GM21515 (cell line): ENCODE measurements around the gene GLRA3.
A peak's percentile ranks its signal among the peaks of the same experiment; 100 is the strongest.
"Not testable (repeated sequence)": the region's sequence is repeated elsewhere in the genome, so short reads cannot be mapped to it uniquely, and the experiment has no call there.

Experiments used
- ATAC-seq: cut with Tn5 transposase; IDR thresholded peaks from one replicate; pipeline ENCODE4 v1.9.1; 2021; ENCODE audit not compliant: unreplicated experiment

The GLRA3 gene

DNA sequence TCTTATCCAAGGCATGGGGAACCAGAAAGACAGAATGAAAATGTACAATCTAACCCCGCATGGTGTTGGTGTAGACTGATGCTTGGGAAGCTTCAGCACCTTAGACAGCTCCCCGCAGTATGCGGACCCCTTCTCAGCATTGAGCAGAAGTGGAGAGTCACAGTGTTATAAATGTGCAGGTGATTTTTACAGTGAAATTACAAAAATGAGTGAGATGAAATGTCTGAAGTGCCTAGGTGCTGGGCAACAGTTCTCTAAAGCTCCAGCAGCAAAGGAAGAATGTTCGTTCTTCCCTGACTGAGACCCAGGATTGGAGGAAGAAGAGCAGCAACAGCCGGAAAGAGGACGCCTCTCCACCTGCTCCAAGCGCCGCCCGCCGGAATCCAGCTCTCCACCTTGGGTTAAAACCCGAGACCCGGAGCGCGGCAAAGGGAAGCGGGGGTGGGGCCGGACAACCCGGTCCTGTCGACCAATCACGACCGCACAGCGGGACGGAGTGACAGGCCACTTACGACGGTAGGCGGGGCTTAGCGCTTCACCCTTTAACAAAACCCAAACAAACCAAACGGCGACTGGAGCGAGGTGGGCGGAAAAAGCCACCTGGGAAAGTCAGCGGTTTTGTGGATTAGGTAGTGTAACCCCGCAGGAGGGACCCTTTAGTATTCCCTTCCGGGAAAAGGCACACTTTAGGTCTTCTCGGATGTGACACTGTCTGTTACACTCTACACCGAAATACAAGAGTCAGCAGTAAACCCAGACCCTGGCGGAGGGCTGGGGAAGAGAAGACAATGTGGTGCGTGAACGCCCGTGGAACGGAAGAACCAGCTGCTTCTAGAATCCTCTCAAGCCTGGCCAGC is at the start of gene GLRA3:
GLRA3 (minus strand) TSS at position 403 of the 857 bp plus-strand sequence. CDS start 436 bp downstream, outside the sequence.
- peak; percentile 79 for ATAC-seq

DNA sequence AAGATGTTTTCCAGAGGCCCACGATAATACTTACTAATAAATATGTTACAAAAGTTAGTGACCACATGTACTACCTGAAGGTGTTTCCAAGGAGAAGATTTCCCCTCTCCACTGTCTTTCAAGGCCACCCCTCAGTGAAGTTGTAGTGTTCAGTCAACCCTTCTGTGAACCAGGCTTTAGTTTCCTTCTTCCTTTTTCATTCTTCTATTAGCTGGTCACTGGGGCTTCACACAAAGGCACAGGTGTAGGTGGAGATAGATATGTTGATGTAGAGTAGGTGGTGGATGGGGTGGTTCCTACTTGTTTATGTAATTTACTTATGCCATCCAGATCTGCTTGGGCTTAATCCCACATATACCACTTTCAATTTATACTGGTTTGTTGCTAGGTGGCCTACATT is 45.9 kb upstream of the GLRA3 start:
- no peak for ATAC-seq

GRCh38 chr4:174873931-174874330 is 44.9 kb upstream of the GLRA3 start:
- peak; percentile 54 for ATAC-seq

DNA sequence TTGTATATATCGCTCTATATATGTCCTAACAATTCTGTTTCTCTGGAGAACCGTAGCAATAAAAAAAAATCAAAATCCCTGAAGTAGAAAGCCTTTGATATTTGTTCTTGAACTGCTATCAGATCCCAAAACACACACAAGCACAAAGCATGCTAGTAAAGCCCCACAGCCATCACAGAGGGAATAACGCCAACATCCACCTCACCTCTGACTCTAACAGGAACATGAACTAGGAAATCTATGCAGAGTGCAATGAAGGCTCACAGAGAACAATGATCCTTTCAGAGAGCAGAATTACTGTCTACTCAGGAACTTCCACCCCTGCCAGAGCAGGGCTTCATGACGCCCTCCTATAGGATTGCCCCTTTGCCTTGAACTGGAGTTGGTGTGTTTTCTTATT is 44.1 kb upstream of the GLRA3 start:
- ATAC-seq = not testable (repeated sequence)

- ATAC-seq = no peak
Measured at GRCh38 chr4:174871407-174871806, 42.4 kb upstream of the GLRA3 start.

GRCh38 chr4:174870311-174870710 is 41.3 kb upstream of the GLRA3 start:
- no peak for ATAC-seq

GRCh38 chr4:174869339-174869738 is 40.3 kb upstream of the GLRA3 start:
- ATAC-seq = no peak

DNA sequence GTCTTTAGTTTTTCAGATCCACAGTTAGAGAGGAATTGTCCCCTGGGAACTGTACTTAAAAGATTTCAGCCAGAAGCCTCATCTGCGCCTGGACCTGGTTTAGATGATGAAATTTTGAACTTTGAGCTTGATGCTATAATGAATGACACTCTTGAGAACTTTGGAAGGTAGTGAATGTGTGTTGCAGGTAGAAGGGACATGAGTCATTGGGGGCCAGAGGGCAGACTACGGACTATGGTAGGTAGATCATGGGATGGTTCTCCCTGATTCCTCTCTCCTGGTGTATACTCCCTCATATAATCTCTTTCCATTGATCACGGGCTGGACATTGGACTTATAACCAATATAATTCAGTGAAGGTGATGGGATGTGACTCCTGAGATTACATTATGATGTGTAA is 38.9 kb upstream of the GLRA3 start:
- no peak for ATAC-seq

DNA sequence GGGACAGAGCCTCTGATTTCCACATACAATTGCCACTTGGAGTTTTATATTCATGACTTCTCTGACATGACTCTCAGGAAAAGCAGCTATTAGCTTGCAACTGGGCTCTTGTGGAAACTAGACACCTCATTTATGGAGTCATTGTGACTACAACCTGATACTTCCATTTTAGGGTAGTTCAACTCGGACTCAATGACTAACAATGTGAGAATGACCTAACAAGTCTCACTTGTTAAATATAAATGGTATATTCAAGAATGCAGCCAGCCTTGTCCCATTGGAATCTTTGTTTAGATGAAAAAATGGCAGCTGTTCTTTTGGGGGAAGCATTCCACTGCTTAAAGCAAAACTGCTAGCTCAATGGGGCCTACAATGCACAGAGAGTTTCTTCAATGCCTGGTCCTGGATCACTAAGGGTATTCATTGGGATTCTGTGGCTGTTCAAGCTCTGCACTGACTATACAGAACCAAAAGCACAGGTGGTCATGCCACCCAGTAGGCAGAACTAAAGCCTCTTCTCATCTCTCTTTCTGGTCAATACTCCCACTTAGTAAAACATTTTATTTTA is 36.5 kb upstream of the GLRA3 start:
- no peak for ATAC-seq

DNA sequence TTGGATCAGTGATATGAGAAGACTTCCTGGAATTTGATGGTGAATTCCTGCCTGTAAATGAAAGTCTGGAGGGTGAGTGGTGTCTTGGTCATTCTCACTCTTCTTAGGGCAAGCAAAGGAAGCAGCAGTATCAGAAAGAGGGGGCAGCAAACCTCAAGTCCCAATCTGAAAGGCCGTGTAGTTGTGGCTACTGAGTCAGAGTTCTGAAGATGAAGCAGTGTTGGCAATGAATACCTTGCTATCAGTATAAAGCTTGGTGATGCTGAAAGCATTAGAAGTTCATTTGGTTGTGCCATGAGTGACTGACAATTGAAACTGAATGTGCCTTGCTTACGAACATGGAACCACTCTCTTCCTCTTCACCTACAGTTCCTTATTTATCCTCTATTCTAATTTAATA is 35.0 kb upstream of the GLRA3 start:
- no peak for ATAC-seq

DNA sequence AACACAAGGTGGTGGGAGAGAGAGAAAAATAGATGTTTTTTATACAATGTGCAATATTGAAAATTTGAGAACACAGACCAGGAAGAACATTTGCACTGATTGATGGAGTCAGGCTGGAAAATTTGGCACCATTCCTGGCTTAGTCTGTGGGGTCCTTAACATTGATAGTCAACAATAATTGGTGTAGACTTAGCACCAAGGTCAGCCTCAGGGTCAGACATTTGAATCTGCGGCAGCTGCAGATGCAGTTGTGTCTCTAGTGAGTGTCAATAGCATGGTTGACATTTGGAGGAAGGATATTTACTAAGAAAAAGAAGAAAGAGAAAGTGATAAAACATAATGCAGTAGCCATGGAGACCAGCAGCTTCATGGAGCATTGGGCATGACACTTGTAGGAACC is 31.5 kb upstream of the GLRA3 start:
- no peak for ATAC-seq

GRCh38 chr4:174859904-174860303 is 30.9 kb upstream of the GLRA3 start:
- ATAC-seq = peak; percentile 72

- ATAC-seq = no peak
Measured at GRCh38 chr4:174856926-174857800, 28.1 kb upstream of the GLRA3 start.

DNA sequence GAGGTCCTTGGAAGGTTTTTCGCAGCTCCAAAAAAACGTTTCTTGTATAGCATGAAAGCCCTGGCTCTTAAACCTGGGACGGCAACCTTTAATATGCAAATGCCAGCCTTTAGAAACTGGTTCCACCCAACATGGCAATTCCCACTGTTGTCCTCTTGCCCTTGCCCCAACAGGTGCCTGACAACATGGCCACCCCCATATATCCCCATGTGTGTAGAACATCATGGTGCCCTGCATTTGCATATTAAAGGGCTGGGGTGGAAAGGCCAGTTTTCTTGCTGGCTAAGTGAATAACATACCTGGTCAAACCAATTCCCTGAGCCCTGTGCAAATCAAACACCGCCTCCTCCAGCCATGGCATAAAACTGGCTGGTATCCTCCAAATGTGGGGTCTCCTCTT is 26.0 kb upstream of the GLRA3 start:
- ATAC-seq = no peak

DNA sequence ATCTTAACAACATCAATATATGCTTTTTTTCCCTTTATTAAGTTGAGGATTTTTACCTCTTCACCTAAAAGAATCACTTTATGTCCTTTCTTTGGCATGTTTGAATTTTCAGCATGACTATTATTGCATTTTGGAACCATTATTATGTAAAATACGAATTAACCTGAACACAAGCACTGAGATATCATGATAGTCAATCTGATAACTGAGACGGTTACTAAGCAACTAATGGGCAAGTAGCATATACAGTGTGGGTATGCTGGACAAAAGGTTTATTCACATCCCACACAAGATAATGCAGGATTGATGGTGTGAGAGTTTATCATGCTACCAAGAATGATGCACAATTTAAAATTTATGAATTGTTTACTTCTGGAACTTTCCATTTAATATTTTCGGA is 24.6 kb upstream of the GLRA3 start:
- no peak for ATAC-seq

DNA sequence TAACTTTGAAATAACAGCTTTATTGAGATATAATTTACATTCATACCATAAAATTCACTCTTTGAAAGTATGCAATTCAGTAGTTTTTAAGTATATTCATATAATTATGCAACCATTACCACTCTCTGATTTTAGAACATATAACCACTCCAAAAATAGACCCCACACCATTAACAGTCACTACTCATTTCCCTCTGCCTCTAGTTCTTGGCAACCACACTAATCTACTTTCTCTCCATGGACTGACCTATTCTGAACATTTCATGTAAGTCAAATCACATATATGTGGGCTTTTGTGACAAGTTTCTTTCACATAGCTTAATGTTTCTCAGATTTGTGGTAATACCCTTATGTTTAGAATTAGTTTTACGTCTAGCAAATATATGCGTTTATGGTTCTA is 19.5 kb upstream of the GLRA3 start:
- no peak for ATAC-seq

DNA sequence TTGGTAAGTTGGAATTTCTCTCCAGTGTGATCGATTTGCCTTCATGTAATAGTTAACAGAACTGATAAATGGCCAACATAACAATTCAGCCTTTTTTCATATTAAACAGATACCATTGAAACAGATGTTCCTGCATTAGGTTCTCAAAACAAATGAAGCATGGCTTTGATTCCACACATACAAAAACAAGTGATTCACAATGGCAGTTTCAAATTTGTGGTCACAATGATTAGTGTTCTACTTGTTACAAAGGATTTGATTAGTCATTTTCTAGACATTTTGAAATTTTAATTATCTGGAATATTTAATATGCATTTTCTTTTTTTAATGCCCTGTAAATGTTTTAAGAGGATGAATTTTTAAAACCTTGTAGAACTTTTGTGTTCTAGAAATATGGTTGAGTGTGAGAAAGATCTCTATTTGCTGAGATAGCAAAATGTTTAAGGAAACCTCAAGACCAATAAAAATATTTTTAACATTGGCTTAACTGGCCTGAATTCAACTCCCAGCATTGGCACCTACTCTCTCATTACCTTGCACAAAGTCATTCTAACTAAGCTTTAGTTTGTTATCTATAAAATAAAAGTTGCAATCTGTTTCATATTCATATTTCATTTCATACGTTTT is 18.9 kb upstream of the GLRA3 start:
- ATAC-seq = no peak

GRCh38 chr4:174835536-174835935 is 6.5 kb upstream of the GLRA3 start:
- ATAC-seq = no peak

GRCh38 chr4:174834477-174834876 is 5.4 kb upstream of the GLRA3 start:
- ATAC-seq = no peak

DNA sequence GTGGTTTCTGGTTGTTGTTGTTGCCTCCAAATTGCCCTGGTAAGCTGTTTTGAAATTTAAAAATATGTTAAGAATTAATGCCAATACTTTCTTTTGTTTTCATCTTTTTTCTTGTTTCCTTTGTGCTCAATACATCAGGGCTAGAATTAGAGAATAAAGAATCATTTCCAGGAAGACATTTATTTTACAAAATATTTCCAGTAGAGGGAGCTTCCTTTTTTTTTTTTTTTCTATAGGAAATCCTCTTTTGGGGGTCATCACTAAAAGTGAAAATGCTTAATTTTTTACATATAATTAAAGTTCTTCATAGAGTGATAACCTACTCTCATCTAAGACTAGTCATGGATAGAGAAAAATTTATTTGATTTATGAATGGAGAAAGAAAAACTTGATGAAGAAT is 2.4 kb downstream of the GLRA3 start:
- no peak for ATAC-seq

DNA sequence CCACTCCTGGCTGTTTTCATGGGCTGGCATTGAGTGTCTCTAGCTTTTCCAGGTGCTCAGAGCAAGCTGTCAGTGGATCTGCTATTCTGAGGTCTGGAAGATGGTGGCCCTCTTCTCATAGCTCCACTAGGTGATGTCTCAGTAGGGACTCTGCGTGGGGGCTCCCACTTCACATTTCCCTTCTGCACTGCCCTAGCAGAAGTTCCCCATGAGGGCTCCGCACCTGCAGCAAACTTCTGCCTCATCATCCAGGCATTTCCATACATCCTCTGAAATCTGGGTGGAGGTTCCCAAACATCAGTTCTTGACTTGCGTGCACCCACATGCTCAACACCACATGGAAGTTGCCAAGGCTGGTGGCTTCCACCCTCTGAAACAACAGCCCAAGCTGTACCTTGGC is 13.8 kb downstream of the GLRA3 start:
- no peak for ATAC-seq
